NB4 (cell line): ENCODE data around the gene FSTL3.

Source experiments
- DNase-seq: peaks from one replicate; pipeline ENCODE4 v3.0.0; 2010; ENCODE audit warnings: low read depth
- H3K4me3 ChIP-seq: one replicate; pipeline ENCODE4 v1.5.1; 2011; ENCODE audit warnings: mild to moderate bottlenecking, low read depth, low read length, moderate library complexity
- CTCF ChIP-seq: IDR thresholded peaks from one replicate; pipeline ENCODE4 v1.5.1; 2012; ENCODE audit warnings: low read depth, low read length
- MAX ChIP-seq: IDR thresholded peaks from 2 replicates; pipeline ENCODE4 v1.6.1; 2011; ENCODE audit warnings: low read depth, low read length
- MYC ChIP-seq: IDR thresholded peaks from 2 replicates; pipeline ENCODE4 v1.6.1; 2011; ENCODE audit warnings: low read depth, low read length
- POLR2A ChIP-seq: IDR thresholded peaks from 2 replicates; pipeline ENCODE4 v1.6.1; 2011; ENCODE audit warnings: mild to moderate bottlenecking; ENCODE audit not compliant: insufficient read length; ENCODE audit errors: extremely low read depth

The FSTL3 gene

GRCh38 chr19:644789-645188 lies 31.4 kb upstream of the FSTL3 start:
- H3K4me3 ChIP-seq, result no peak overlapping the region
- DNase-seq, result no peak
- TF ChIP-seq MYC, result no peak
- TF ChIP-seq CTCF, result no peak
- no peak for TF ChIP-seq MAX
- TF ChIP-seq POLR2A, result no peak

GRCh38 chr19:645912-646778 lies 30.0 kb upstream of the FSTL3 start:
- no peak for DNase-seq
- no peak overlapping the region for H3K4me3 ChIP-seq
- TF ChIP-seq MAX, result no peak
- TF ChIP-seq POLR2A, result no peak
- no peak for TF ChIP-seq CTCF
- no peak for TF ChIP-seq MYC

- H3K4me3 ChIP-seq, result no peak overlapping the region
- no peak for TF ChIP-seq MYC
- no peak for DNase-seq
These were observed 29.2 kb upstream of the FSTL3 start for GRCh38 chr19:646779-647565.

GRCh38 chr19:647566-648284 lies 28.5 kb upstream of the FSTL3 start:
- no peak for DNase-seq

GRCh38 chr19:648305-648704 lies 27.9 kb upstream of the FSTL3 start:
- no peak for DNase-seq
- no peak overlapping the region for H3K4me3 ChIP-seq
- TF ChIP-seq MAX (no peak), CTCF (no peak), MYC (no peak), POLR2A (no peak)

More at GRCh38 chr19:647566-648284, 28.5 kb upstream of the FSTL3 start:
- H3K4me3 ChIP-seq, result no peak overlapping the region
- TF ChIP-seq CTCF, result no peak
- TF ChIP-seq MYC, result no peak
- no peak for TF ChIP-seq POLR2A
- no peak for TF ChIP-seq MAX
